Fibroblast of lung (primary cell): ENCODE data around the gene UVRAG. TPM values are rescaled to one million over a fixed set of nuclear protein-coding genes. Genes with fewer than 3 reads are reported as not detected.

Source experiments
- DNase-seq, 2 donors: peaks; one replicate each; pipeline versions ENCODE4 v3.0.0 to v3.0.0-alpha.2; 2010; ENCODE audit warnings: low read depth in 2 of 2
- H2AFZ ChIP-seq: 2 replicates; pipeline ENCODE4 v1.5.1; 2012; ENCODE audit warnings: low read length, control low read depth, inconsistent platforms
- H3K27ac ChIP-seq: 2 replicates; pipeline ENCODE4 v1.5.1; 2011; ENCODE audit warnings: low read length, control low read depth; ENCODE audit not compliant: insufficient read depth
- H3K27me3 ChIP-seq: 2 replicates; pipeline ENCODE4 v1.5.1; 2011; ENCODE audit warnings: mild to moderate bottlenecking, low read length; ENCODE audit not compliant: control insufficient read depth, insufficient read depth
- H3K36me3 ChIP-seq: 2 replicates; pipeline ENCODE4 v1.5.1; 2011; ENCODE audit warnings: low read length; ENCODE audit not compliant: control insufficient read depth, insufficient read depth
- H3K4me1 ChIP-seq: 2 replicates; pipeline ENCODE4 v1.5.1; 2011; ENCODE audit warnings: low read length; ENCODE audit not compliant: control insufficient read depth, insufficient read depth; ENCODE audit errors: extremely low read depth
- H3K4me2 ChIP-seq: 2 replicates; pipeline ENCODE4 v1.5.1; 2011; ENCODE audit warnings: low read length, control low read depth; ENCODE audit not compliant: insufficient read depth; ENCODE audit errors: extremely low read depth
- H3K4me3 ChIP-seq, 4 experiments: fragments of 200-600 bp in 1 of 4; sonication (generic) in 1 of 4; replicated peaks in 1 of 4; 2 replicates each; pipeline ENCODE4 v1.5.1; 2011 to 2016; ENCODE audit warnings: low read length in 4 of 4, low read depth in 3 of 4, mild to moderate bottlenecking in 3 of 4, control low read depth in 2 of 4, inconsistent platforms in 1 of 4, mixed read lengths in 1 of 4; ENCODE audit not compliant: insufficient read depth in 1 of 4; ENCODE audit errors: control extremely low read depth in 1 of 4
- H3K79me2 ChIP-seq: 2 replicates; pipeline ENCODE4 v1.5.1; 2012; ENCODE audit warnings: mild to moderate bottlenecking, low read length, inconsistent platforms; ENCODE audit not compliant: control insufficient read depth, insufficient read depth
- H3K9ac ChIP-seq: 2 replicates; pipeline ENCODE4 v1.5.1; 2011; ENCODE audit warnings: mild to moderate bottlenecking, low read length, control low read depth; ENCODE audit not compliant: insufficient read depth
- H3K9me3 ChIP-seq: 2 replicates; pipeline ENCODE4 v1.5.1; 2012; ENCODE audit warnings: low read depth, low read length; ENCODE audit not compliant: control insufficient read depth, insufficient read depth
- H4K20me1 ChIP-seq: 2 replicates; pipeline ENCODE4 v1.5.1; 2011; ENCODE audit warnings: low read length; ENCODE audit not compliant: control insufficient read depth, insufficient read depth; ENCODE audit errors: extremely low read depth
- CTCF ChIP-seq, 2 donors: IDR thresholded peaks in 1 of 2; conservative IDR thresholded peaks in 1 of 2; 1 replicate in 1 of 2; 2 replicates in 1 of 2; pipeline ENCODE4 v1.5.1; 2011 to 2012; ENCODE audit warnings: low read length in 2 of 2, control low read depth in 1 of 2, inconsistent platforms in 1 of 2, low read depth in 1 of 2, mild to moderate bottlenecking in 1 of 2
- EZH2 ChIP-seq: IDR thresholded peaks from 2 replicates; pipeline ENCODE4 v1.5.1; 2012; ENCODE audit warnings: low read length, control low read depth, mild to moderate bottlenecking; ENCODE audit errors: missing control alignments
- polyA plus RNA-seq, 2 donors: library from polyadenylated mRNA; depleted of rRNA in 1 of 2; stranded (reverse) in 1 of 2; unstranded in 1 of 2; fragments of >200 nt; gene quantifications; 2 replicates each; pipeline ENCODE4 v1.2.1, GENCODE V29; 2011 to 2012; ENCODE audit warnings: missing spikeins in 1 of 2
- total RNA-seq: library from RNA; depleted of rRNA; stranded (reverse); fragments of >200 nt; gene quantifications from 2 replicates; pipeline ENCODE4 v1.2.1, GENCODE V29; 2014

UVRAG gene
- total and polyA plus RNA-seq, 2 donors (not counting 1 experiment from before 2014, with no cell fraction given): 15.8 to 22.1 TPM

DNA sequence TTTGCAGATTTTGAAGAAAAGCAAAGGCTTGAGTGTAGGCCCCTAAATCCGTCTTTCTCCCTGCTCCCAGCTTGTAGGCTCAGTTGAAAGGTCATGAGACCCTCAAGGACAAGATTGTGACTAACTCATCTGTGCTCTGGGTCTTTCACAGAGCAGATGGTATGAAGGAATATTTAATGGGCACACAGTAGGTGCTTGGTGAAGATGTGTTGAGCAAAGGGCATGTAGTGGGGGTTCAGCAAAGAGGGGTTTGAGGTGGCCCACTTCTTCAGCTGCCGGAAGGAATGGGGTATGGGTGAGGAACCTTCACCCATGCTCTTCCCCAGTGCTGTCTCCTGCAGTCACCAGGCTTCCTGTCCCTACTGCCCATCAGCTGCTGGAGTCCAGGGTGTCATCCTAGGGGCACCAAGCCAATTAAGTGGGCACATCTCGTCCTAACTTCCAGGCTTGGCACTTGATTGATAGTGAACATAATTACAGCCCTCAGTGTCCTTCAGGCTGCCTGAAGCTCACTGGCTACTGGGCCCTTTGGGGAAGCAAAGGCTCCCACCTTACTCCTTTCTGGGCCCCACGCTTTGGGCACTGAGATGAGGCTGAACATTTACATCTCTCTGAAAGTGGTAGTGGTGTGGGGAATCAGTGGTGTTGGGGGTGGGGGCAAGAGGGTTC is 31.5 kb upstream of the UVRAG start:
- Histone ChIP-seq H3K4me1 (no peaks in the 10 kb centered on the region), H3K4me3 (no peak overlapping the region), H3K27ac (no peak overlapping the region), H3K79me2 (no peaks in the 10 kb centered on the region), H3K9ac (no peak overlapping the region), H3K9me3 (no peaks in the 10 kb centered on the region), H3K27me3 (peaks cover 5% of the 10 kb centered on the region), H3K4me2 (no peak overlapping the region), H3K36me3 (no peaks in the 10 kb centered on the region), H4K20me1 (no peaks in the 10 kb centered on the region), H2AFZ (no peak overlapping the region)
- TF ChIP-seq EZH2 (no peak), CTCF (conservative IDR thresholded peaks at IDR 0.05 in 1 of 2, IDR thresholded peaks at IDR 0.05 in 1 of 2; ENCODE audit: low read depth in 1 of 2, low read length in 2 of 2) (no peak)
- no peak for DNase-seq

DNA sequence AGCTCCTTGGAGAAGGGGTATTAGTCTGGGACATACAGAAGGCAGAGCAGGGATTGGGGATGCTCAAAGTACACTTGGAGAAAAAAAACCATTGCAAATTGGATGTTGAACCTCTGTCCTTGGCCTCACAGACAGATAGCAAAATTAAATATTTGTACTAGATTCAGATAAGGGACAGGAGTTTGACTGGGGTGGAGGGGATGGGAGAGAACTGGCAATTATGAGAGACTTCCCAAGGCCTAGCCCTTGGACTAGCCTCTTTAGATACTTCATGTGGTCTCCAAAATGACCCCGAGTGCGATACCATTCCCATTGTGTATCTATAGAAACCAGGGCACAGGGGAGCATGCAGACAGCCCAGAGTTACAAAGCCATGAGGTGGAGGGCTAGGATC is 30.9 kb upstream of the UVRAG start:
- peaks cover 5% of the 10 kb centered on the region for H3K27me3 ChIP-seq
- no peak overlapping the region for H2AFZ ChIP-seq
- no peak overlapping the region for H3K27ac ChIP-seq
- H3K4me2 ChIP-seq: no peak overlapping the region
- H3K79me2 ChIP-seq: no peaks in the 10 kb centered on the region
- TF ChIP-seq EZH2 (no peak), CTCF (conservative IDR thresholded peaks at IDR 0.05 in 1 of 2, IDR thresholded peaks at IDR 0.05 in 1 of 2; ENCODE audit: low read depth in 1 of 2, low read length in 2 of 2) (no peak)
- H4K20me1 ChIP-seq: no peaks in the 10 kb centered on the region
- no peaks in the 10 kb centered on the region for H3K9me3 ChIP-seq
- no peak overlapping the region for H3K9ac ChIP-seq
- no peak overlapping the region for H3K4me3 ChIP-seq
- no peaks in the 10 kb centered on the region for H3K4me1 ChIP-seq
- DNase-seq: no peak
- H3K36me3 ChIP-seq: no peaks in the 10 kb centered on the region

DNA sequence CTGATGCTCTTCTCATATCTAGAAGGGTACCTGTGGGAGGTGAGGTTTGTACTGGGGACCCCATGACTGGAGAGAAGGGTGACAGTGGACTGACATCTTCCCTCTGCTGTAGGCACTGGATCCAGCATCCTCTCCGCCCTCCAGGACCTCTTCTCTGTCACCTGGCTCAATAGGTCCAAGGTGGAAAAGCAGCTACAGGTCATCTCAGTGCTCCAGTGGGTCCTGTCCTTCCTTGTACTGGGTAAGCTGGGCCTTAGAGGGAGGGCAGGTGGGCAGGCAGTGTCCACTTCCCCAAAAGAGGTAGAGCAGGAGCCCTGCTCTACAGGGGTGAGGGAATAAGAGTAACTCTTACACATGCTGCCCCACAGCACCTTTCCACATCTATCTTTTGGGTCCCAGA is 30.5 kb upstream of the UVRAG start:
- no peaks in the 10 kb centered on the region for H3K79me2 ChIP-seq
- no peak overlapping the region for H2AFZ ChIP-seq
- H3K9me3 ChIP-seq: no peaks in the 10 kb centered on the region
- no peaks in the 10 kb centered on the region for H3K4me1 ChIP-seq
- TF ChIP-seq EZH2 (no peak), CTCF (conservative IDR thresholded peaks at IDR 0.05 in 1 of 2, IDR thresholded peaks at IDR 0.05 in 1 of 2; ENCODE audit: low read depth in 1 of 2, low read length in 2 of 2) (no peak)
- DNase-seq: no peak
- no peak overlapping the region for H3K27ac ChIP-seq
- H3K27me3 ChIP-seq: peaks cover 5% of the 10 kb centered on the region
- no peak overlapping the region for H3K4me2 ChIP-seq
- no peak overlapping the region for H3K4me3 ChIP-seq
- H3K9ac ChIP-seq: no peak overlapping the region
- no peaks in the 10 kb centered on the region for H4K20me1 ChIP-seq
- H3K36me3 ChIP-seq: no peaks in the 10 kb centered on the region
